Muscle of back (tissue), 11 donors: ENCODE measurements around the gene GALNT14. TPM values are rescaled to one million over a fixed set of nuclear protein-coding genes. Genes with fewer than 3 reads are reported as not detected.

ENCODE experiments used
- DNase-seq, 3 donors: peaks; one replicate each; pipeline versions ENCODE4 v3.0.0 to v3.0.0-alpha.2; 2013
- polyA plus RNA-seq, 10 donors: library from polyadenylated mRNA; unstranded; fragments of 120-200 nt; gene quantifications; one replicate each; pipeline ENCODE4 v1.2.1, GENCODE V29; 2013; ENCODE audit not compliant: insufficient read length in 10 of 10

The GALNT14 gene
- polyA plus RNA-seq, 10 donors = 1.8 to 6.0 (median 2.9) TPM

DNA sequence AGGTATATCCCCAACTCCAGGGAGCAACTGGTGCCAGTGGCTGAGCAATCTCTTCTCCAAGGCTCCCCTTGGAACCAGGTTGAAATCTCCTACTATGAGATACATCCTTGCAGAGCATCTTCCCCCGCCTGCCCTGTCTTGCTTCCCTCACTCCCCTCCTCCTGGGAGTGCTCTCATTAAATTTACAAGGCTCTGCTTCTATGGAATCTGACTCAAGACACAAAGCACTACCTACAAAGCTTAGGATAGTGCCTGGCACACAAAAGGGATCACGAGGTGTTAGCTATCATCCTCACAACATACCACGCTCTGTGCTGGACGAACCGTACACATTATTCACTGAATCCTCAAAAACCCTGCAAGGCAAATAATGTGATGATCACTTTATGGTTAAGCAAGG lies 121.6 kb downstream of the GALNT14 start:
- no peak for DNase-seq

GRCh38 chr2:31014516-31014915 lies 123.7 kb downstream of the GALNT14 start:
- no peak for DNase-seq

DNA sequence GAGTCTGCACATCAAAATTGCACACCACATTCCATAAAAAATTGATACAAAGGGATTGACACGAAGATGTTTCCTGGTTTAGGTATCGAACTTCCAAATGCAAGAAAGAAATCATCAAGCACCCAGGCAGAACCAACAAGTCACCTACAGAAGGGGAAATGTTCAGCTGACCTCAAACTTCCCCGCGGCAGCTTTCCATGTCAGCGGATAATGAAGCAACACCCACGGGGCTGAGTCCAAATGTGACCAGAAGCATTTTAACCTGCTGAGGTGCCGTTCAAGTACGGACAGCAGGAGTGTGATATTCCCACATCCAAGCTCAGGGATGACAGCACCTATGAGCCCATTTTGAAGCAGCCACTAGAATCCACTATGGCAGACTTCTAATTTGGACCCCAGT lies 124.9 kb downstream of the GALNT14 start:
- DNase-seq = no peak

- DNase-seq = no peak
Observed at GRCh38 chr2:31012406-31012805, 125.8 kb downstream of the GALNT14 start.

GRCh38 chr2:31011587-31011986 lies 126.7 kb downstream of the GALNT14 start:
- no peak for DNase-seq

- DNase-seq = no peak
Observed at GRCh38 chr2:31008561-31009114, 129.6 kb downstream of the GALNT14 start.

DNA sequence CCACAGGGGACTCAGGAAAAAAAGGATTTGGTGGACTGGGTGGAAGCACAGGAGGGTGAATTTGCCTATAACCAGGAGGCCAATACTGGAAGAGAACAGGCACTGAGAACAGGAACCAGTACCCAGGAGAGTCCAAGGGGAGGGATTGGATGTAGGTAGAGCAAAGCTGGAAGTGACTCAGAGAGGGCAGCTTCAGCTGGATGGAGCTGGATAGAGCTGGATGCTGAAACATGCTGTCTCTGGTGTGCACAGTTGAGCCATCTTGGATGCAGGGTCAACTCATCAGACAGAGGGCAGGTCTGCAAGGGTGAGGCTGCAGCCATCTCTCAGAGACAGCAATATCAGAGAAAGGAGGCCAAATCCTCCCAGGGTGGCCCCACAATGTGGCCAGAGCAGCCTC lies 134.0 kb downstream of the GALNT14 start:
- DNase-seq = no peak

GRCh38 chr2:31003749-31004148 lies 134.5 kb downstream of the GALNT14 start:
- no peak for DNase-seq

GRCh38 chr2:31002537-31003150 lies 135.6 kb downstream of the GALNT14 start:
- DNase-seq = no peak

DNA sequence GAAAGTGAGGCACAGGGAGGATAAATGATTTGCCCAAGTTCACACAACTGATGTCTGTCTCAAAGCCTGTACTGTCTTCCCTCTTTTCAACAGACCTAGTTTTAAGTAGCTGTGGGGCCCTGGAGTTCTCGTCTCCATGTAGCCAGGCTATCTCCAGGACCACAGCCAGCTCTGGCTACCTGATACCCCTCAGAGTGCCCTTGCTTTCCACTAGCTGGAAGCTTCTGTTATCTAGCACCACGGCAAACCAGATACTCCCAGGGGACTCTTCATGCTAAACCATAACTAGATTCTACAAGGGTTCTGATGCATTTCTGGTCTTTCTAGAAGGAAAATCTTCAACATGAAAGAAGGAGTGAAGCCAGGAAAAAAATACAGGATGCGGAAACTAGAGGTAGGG lies 137.3 kb downstream of the GALNT14 start:
- peak in 1 of 3 donors; percentile 13 for DNase-seq

GRCh38 chr2:30998672-30999071 lies 139.6 kb downstream of the GALNT14 start:
- no peak for DNase-seq

DNA sequence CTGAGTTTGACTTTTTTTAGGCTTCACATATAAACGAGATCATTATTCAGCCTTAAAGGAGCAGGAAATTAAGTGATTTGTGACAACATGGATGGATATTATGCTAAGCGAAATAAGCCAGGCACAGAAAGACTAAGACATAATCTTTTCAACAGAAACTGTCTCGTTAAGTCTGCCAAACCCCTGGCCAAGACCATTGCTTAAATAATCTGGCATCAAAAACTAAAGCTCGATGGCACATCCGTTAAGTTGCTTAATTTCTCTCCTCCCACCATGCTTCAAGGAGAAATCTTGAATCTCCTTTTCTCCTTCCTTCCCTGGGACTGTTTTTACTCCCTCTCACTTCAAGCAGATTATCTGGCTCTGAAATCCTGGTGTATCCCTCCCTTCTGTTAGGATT lies 140.3 kb downstream of the GALNT14 start:
- peak in 2 of 3 donors; percentile 22 to 29 for DNase-seq

- no peak for DNase-seq
Observed at GRCh38 chr2:30994227-30995056, 143.8 kb downstream of the GALNT14 start.

- no peak for DNase-seq
Observed at GRCh38 chr2:30992781-30993180, 145.5 kb downstream of the GALNT14 start.

- no peak for DNase-seq
Observed at GRCh38 chr2:30990671-30991070, 147.6 kb downstream of the GALNT14 start.

GRCh38 chr2:30990176-30990575 lies 148.1 kb downstream of the GALNT14 start:
- no peak for DNase-seq

GRCh38 chr2:30989746-30990145 lies 148.5 kb downstream of the GALNT14 start:
- no peak for DNase-seq

DNA sequence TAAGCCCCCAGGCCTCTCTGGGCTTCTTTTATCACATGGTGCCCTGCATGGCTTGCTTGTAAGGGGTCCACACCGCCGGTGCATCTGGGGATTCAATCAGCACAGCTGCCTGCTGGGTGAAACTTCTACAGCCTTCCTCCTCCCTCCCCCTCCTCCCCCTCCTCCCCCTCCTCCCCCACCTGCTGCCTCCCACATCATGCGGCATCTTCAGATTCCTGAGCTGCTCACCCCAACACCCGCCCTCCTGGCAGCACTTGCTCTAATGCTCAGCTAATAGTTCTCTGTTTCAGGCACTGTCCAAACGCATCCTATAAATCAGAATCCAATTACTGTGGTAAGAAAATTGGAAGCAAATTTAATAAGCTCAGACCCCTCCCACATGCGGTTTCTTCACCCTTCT lies 150.7 kb downstream of the GALNT14 start:
- DNase-seq = no peak

GRCh38 chr2:30986231-30986580 lies 152.0 kb downstream of the GALNT14 start:
- DNase-seq = peak in 2 of 3 donors; percentile 35 to 55

- peak in 2 of 3 donors; percentile 58 to 67 for DNase-seq
Observed at GRCh38 chr2:30985493-30986230, 152.6 kb downstream of the GALNT14 start.

DNA sequence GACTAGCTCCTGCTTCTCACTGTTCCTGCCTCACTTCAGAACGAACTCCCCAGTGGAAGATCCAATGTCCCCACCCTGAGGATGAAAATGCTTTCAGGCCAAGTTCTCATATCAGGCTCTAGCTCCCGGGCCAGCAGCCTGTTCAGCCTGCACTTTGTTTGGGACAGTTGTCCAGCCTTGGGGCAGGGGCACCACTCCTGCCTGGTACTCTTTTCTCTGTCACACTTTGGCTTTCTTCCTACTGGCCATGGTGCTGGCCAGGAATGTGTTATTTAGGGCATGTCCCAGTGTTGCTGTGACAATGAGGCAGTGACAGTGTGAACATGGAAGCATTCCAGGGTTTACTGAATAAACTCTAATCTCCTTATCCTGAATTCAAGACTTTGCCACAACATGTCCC lies 154.1 kb downstream of the GALNT14 start:
- DNase-seq = no peak

DNA sequence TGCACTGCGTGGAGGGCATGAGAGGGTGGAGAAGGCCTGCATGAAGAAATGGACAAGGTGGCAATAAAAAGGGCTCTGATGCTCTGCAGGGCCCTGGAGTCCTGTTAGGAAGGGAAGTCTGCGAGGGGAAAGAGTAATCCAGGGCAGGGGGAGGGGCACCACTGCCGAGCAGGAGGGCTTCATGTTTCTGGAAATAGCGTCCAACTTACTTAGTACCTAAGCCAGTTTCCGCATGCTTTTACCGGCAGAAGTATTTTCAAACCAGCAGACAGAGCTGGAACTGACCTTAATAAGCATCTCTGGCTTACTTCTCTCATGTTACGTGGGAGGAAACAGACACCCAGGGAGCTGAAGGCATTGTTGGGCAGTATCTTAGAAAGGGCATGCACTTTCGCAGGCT lies 156.7 kb downstream of the GALNT14 start:
- DNase-seq = peak in 2 of 3 donors; percentile 37 to 54
